HG02938 (cell line): ENCODE measurements around the gene EIF5AL1.
"Not testable (repeated sequence)": the region's sequence is repeated elsewhere in the genome, so short reads cannot be mapped to it uniquely, and the experiment has no call there.

ENCODE experiments used
- ATAC-seq: cut with Tn5 transposase; IDR thresholded peaks from one replicate; pipeline ENCODE4 v1.9.1; 2021; ENCODE audit warnings: mild to moderate bottlenecking, moderate library complexity; ENCODE audit not compliant: unreplicated experiment

EIF5AL1 gene

DNA sequence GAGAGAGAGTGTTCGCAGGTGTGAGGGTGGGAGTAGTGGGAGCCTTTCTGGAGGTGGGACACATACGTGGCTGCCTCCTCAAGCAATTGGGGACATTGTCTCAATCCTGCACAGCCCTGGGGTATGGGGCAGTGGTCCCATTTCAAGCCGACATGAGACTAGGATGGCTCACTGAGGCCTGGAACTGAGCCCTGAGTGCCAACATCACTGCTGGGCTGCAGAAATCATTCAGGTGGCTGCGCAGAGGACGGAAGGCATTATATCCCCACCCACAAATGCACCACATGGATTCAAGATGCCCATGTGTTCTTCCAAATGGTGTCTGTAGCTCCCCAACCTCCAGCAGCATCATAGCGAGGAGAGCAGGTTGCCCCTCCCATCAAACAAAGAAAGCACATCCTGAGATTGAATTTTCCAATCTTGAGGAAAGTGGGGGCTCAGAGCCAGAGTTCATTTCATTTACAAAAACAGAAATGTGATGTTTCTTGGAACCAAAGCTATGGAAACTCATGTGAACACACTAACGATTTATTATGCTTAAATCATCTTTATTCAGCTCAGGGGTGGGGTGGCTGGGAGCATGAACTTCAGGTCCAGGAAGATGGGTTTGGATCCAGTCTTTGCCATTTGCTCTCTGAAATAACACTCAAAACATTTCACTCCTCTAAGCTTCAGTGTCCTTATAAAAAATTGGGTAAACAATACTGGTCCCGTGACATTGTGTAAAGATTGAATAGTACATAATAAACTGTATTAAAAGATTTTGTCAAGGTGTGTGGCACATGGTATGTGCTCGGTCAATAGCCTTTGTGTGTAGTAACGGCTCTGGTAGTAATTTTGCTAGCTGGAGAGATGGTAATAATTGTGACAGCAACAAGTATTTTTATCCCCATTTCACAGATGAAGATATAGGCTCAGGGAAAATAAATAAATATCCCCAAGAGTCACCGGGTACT is 43.3 kb downstream of the EIF5AL1 start:
- ATAC-seq: no peak

DNA sequence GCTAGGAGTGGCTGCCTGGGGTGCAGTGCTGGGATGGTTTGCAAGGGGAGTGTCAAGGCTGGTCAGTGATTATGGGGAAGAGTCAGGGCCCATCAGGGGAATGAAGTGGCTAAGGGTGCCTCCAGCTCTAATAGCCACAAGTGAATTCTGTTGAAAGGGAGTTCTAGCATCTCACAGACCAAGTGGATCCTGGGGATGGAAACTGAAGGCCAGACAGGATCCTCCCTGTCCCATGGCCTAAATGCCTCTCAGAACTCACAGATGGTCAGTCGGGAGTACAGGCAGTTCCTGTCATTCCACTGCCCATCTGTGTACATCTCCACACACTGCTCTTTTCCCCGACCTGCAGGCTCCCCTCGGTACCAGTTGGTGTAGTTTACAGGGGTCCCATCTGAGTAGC is 44.6 kb downstream of the EIF5AL1 start:
- not testable (repeated sequence) for ATAC-seq

- no peak for ATAC-seq
These were observed 47.4 kb downstream of the EIF5AL1 start for GRCh38 chr10:79559726-79560125.

DNA sequence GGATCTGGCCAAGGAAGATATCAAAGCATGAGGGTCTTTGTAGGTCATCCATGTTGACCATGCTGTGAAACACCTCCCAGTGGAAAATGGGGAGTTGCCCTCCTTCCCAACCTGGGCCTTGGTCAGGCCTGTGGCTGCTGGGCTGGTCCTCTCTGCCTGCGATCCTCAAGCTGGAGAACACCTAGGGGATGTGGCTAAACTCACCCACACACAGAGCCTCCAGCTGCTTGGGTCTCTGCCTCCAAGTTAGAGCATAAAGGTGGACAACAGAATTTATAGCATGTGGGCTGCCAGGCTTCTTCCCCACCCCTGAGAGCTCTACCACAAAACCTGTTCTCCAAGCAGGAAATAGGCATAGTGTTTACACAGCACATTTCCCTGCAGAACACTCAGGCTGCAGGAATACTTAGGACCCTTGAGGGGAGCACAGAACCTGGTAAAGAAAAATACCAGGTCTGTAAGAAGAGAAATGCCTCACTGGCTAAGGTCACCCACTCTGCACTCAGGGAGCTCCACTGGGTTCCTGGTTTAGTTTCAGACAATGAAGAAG is 47.9 kb downstream of the EIF5AL1 start, which contains the start of gene SFTPA2:
TSS of gene SFTPA2 (minus strand) at position 248 of the 550 bp plus-strand sequence. CDS start 924 bp downstream, outside the sequence.
- no peak for ATAC-seq

- ATAC-seq: no peak
These were observed 48.9 kb downstream of the EIF5AL1 start for GRCh38 chr10:79561257-79561656.

GRCh38 chr10:79562135-79562756 is 49.9 kb downstream of the EIF5AL1 start:
- peak; percentile 82 for ATAC-seq

- no peak for ATAC-seq
These were observed 51.1 kb downstream of the EIF5AL1 start for GRCh38 chr10:79563426-79563825.
